WTC11 (cell line): Measurements from ENCODE around the gene SNAP47. TPM values are rescaled to one million over a fixed set of nuclear protein-coding genes. Genes with fewer than 3 reads are reported as not detected.

ENCODE experiments used
- ATAC-seq: fragments of 200-7000 bp; cut with Tn5 transposase; 2 replicates; pipeline ENCODE4 v1.10.0; 2021; ENCODE audit warnings: mild to moderate bottlenecking, moderate library complexity
- CTCF ChIA-PET: fragments of 300-600 bp; sonication (Branson Sonifier 250); formaldehyde crosslinking; loops from one replicate; lab custom pipeline; 2021; ENCODE audit warnings: antibody characterized with exemption; lab: Charles Lee
- POLR2A ChIA-PET: fragments of 350-600 bp; sonication (Branson Sonifier 250); formaldehyde crosslinking; loops from one replicate; lab custom pipeline; 2021; ENCODE audit warnings: antibody characterized with exemption; lab: Charles Lee
- DNase-seq: peaks from one replicate; pipeline ENCODE4 v3.0.0; 2021; ENCODE audit warnings: low spot score
- H3K27ac Mint-ChIP-seq: 2 replicates; pipeline ENCODE4 v1.8.0; 2021; ENCODE audit warnings: mixed read lengths
- H3K27me3 Mint-ChIP-seq: 2 replicates; pipeline ENCODE4 v1.8.0; 2021; ENCODE audit warnings: low read depth, mild to moderate bottlenecking, moderate library complexity, mixed read lengths
- H3K36me3 Mint-ChIP-seq: 2 replicates; pipeline ENCODE4 v1.8.0; 2021; ENCODE audit warnings: mixed read lengths
- H3K4me1 Mint-ChIP-seq: 2 replicates; pipeline ENCODE4 v1.8.0; 2022; ENCODE audit warnings: mixed read lengths
- H3K4me3 Mint-ChIP-seq: 2 replicates; pipeline ENCODE4 v1.8.0; 2021; ENCODE audit warnings: mild to moderate bottlenecking, moderate library complexity, mixed read lengths
- H3K9me3 Mint-ChIP-seq: 2 replicates; pipeline ENCODE4 v1.8.0; 2021; ENCODE audit warnings: mixed read lengths
- AFF4 ChIP-seq: sonication (generic); formaldehyde crosslinking; IDR thresholded peaks from 2 replicates; pipeline ENCODE4 v1.8.1; 2023; ENCODE audit warnings: mild to moderate bottlenecking, missing genetic modification reagents, borderline replicate concordance
- ARID4B ChIP-seq: sonication (generic); formaldehyde crosslinking; IDR thresholded peaks from 2 replicates; pipeline ENCODE4 v1.8.0; 2023; ENCODE audit warnings: missing genetic modification reagents, mild to moderate bottlenecking, borderline replicate concordance
- CDX4 ChIP-seq: fragments of 250-450 bp; sonication (Bioruptor Pico); IDR thresholded peaks from 2 replicates; pipeline ENCODE4 v1.9.0; 2021; ENCODE audit warnings: moderate library complexity, mild to moderate bottlenecking, inconsistent platforms, borderline replicate concordance
- CREB1 ChIP-seq: sonication (generic); formaldehyde crosslinking; IDR thresholded peaks from 2 replicates; pipeline ENCODE4 v1.8.0; 2023; ENCODE audit warnings: mild to moderate bottlenecking, missing genetic modification reagents
- CREM ChIP-seq: sonication (generic); formaldehyde crosslinking; IDR thresholded peaks from 2 replicates; pipeline ENCODE4 v1.8.1; 2022; ENCODE audit warnings: mild to moderate bottlenecking, missing genetic modification reagents, moderate library complexity
- E2F4 ChIP-seq: sonication (generic); formaldehyde crosslinking; IDR thresholded peaks from 2 replicates; pipeline ENCODE4 v1.8.1; 2022; ENCODE audit warnings: low read depth, mild to moderate bottlenecking, moderate library complexity, missing genetic modification reagents, borderline replicate concordance
- E2F5 ChIP-seq: sonication (generic); formaldehyde crosslinking; IDR thresholded peaks from 2 replicates; pipeline ENCODE4 v1.8.1; 2022; ENCODE audit warnings: mild to moderate bottlenecking, moderate library complexity, missing genetic modification reagents
- ESRRA ChIP-seq: sonication (generic); formaldehyde crosslinking; IDR thresholded peaks from 2 replicates; pipeline ENCODE4 v1.8.1; 2022; ENCODE audit warnings: mild to moderate bottlenecking, missing genetic modification reagents, borderline replicate concordance
- FOXJ3 ChIP-seq: sonication (generic); formaldehyde crosslinking; IDR thresholded peaks from 2 replicates; pipeline ENCODE4 v1.9.0; 2021; ENCODE audit warnings: missing genetic modification reagents, mild to moderate bottlenecking, borderline replicate concordance
- JAZF1 ChIP-seq: fragments of 250-450 bp; sonication (Bioruptor Pico); IDR thresholded peaks from 2 replicates; pipeline ENCODE4 v1.9.0; 2021; ENCODE audit warnings: moderate library complexity, mild to moderate bottlenecking, inconsistent platforms
- PREB ChIP-seq: sonication (generic); formaldehyde crosslinking; IDR thresholded peaks from 2 replicates; pipeline ENCODE4 v1.8.1; 2022; ENCODE audit warnings: mild to moderate bottlenecking, missing genetic modification reagents, moderate library complexity, borderline replicate concordance
- RORB ChIP-seq: fragments of 250-450 bp; sonication (Bioruptor Pico); IDR thresholded peaks from 2 replicates; pipeline ENCODE4 v1.9.0; 2021; ENCODE audit warnings: mild to moderate bottlenecking
- STAT6 ChIP-seq: sonication (generic); formaldehyde crosslinking; conservative IDR thresholded peaks from 2 replicates; pipeline ENCODE4 v1.8.1; 2023; ENCODE audit warnings: mild to moderate bottlenecking, low read depth, missing genetic modification reagents, moderate library complexity
- TP53 ChIP-seq: sonication (generic); formaldehyde crosslinking; IDR thresholded peaks from 2 replicates; pipeline ENCODE4 v1.8.1; 2023; ENCODE audit warnings: mild to moderate bottlenecking, missing genetic modification reagents
- USF2 ChIP-seq: sonication (generic); formaldehyde crosslinking; IDR thresholded peaks from 2 replicates; pipeline ENCODE4 v1.8.1; 2023; ENCODE audit warnings: mild to moderate bottlenecking, missing genetic modification reagents, moderate library complexity
- ZMAT4 ChIP-seq: fragments of 250-450 bp; sonication (Bioruptor Pico); IDR thresholded peaks from 2 replicates; pipeline ENCODE4 v1.9.0; 2021; ENCODE audit warnings: mild to moderate bottlenecking
- ZNF396 ChIP-seq: fragments of 250-450 bp; sonication (Bioruptor Pico); IDR thresholded peaks from 2 replicates; pipeline ENCODE4 v1.8.0; 2021; ENCODE audit warnings: mild to moderate bottlenecking, moderate library complexity, borderline replicate concordance
- total RNA-seq: library from RNA; stranded (reverse); gene quantifications from 3 replicates; pipeline ENCODE4 v1.2.3, GENCODE V29; 2021

SNAP47 gene
- total RNA-seq, 1 experiment from 2014 or later = 50.8 TPM

- peaks cover 39% of the 10 kb centered on the region for H3K4me1 Mint-ChIP-seq
- H3K27ac Mint-ChIP-seq = no peak overlapping the region
- ATAC-seq = no peak
- CTCF ChIA-PET = interaction anchor here (0.6 kb wide), 1 partner anchor 258 kb away, joined by 3 read pairs; no protein-coding TSS in a partner anchor
- TF ChIP-seq CREM (CRISPR knock-in tag) = no peak
- TF ChIP-seq PREB (CRISPR knock-in tag) = no peak
- TF ChIP-seq CDX4 (CRISPR knock-in tag) = no peak
- no peak for TF ChIP-seq FOXJ3 (CRISPR knock-in tag)
- no peak for TF ChIP-seq AFF4
- no peak for TF ChIP-seq RORB (CRISPR knock-in tag)
- TF ChIP-seq E2F4 = no peak
- TF ChIP-seq STAT6 = no peak
- TF ChIP-seq TP53 (CRISPR knock-in tag) = no peak
- TF ChIP-seq CREB1 (CRISPR knock-in tag) = no peak
- TF ChIP-seq JAZF1 = no peak
- TF ChIP-seq USF2 (CRISPR knock-in tag) = no peak
- no peak for TF ChIP-seq E2F5 (CRISPR knock-in tag)
- TF ChIP-seq ZMAT4 (CRISPR knock-in tag) = no peak
- TF ChIP-seq ARID4B (CRISPR knock-in tag) = no peak
- TF ChIP-seq ESRRA (CRISPR knock-in tag) = no peak
- no peak for TF ChIP-seq ZNF396 (CRISPR knock-in tag)
- H3K27me3 Mint-ChIP-seq = no peaks in the 10 kb centered on the region; the same call in 1 of the 2 replicates
- H3K9me3 Mint-ChIP-seq = no peaks in the 10 kb centered on the region
- no peak for DNase-seq
- H3K4me3 Mint-ChIP-seq = no peak overlapping the region
- POLR2A ChIA-PET = no interaction called here
- H3K36me3 Mint-ChIP-seq = peaks cover 7% of the 10 kb centered on the region; the same call in 1 of the 2 replicates
These were observed 3.3 kb upstream of the SNAP47 start for GRCh38 chr1:227731696-227732585.
